Stimulated activated effector memory CD8-positive, alpha-beta T cell treated with anti-CD3 and anti-CD28 coated beads, Interleukin-12 subunit alpha, Interleukin-12 subunit beta, amount 100 ng/mL, for 72 hours (primary cell): Measurements from ENCODE around the gene UBB.
"Not testable (repeated sequence)": the region's sequence is repeated elsewhere in the genome, so short reads cannot be mapped to it uniquely, and the experiment has no call there.

Experiments used
- ATAC-seq: fragments of 150-1000 bp; cut with Tn5 transposase; 2 replicates; pipeline ENCODE4 v1.10.0; 2021
- DNase-seq, 2 donors: peaks; one replicate each; pipeline ENCODE4 v3.0.0; 2021 to 2022; ENCODE audit warnings: low spot score in 2 of 2
- H3K27ac Mint-ChIP-seq: one replicate; pipeline ENCODE4 v1.8.0; 2022; ENCODE audit warnings: mild to moderate bottlenecking, mixed read lengths
- H3K36me3 Mint-ChIP-seq: one replicate; pipeline ENCODE4 v1.8.0; 2022; ENCODE audit warnings: mild to moderate bottlenecking, mixed read lengths
- H3K4me1 Mint-ChIP-seq: one replicate; pipeline ENCODE4 v1.8.0; 2022; ENCODE audit warnings: mixed read lengths
- H3K4me3 Mint-ChIP-seq: one replicate; pipeline ENCODE4 v1.8.0; 2022; ENCODE audit warnings: mild to moderate bottlenecking, mixed read lengths
- H3K9me3 Mint-ChIP-seq: one replicate; pipeline ENCODE4 v1.8.0; 2022; ENCODE audit warnings: mixed read lengths

UBB gene

DNA sequence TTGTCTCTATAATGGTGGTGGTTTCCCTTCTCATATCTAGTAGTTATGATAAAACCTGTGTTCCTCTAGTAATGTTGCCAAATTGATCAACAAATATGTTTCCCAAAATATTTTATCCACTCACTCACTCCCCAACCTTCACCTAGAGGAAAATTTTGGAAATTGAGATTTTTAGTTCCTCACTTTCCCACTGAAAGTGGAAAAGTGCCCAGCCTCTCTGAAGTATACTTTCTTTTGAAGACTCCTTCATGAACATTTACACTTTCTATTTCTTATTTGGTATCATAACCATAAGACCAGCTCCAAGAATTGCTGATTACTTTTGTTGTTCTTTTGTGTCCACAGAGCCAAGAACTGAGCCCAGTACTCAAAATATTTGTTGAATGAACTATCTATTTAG, 22.5 kb upstream of the UBB start:
- ATAC-seq (no peak), DNase-seq (no peak)
- Mint-ChIP-seq H3K4me1 (no peaks in the 10 kb centered on the region), H3K36me3 (no peaks in the 10 kb centered on the region), H3K27ac (no peak overlapping the region), H3K9me3 (no peaks in the 10 kb centered on the region), H3K4me3 (no peak overlapping the region)

- Mint-ChIP-seq H3K27ac (peak overlapping the region; percentile 23), H3K4me3 (no peak overlapping the region), H3K4me1 (no peaks in the 10 kb centered on the region), H3K36me3 (no peaks in the 10 kb centered on the region), H3K9me3 (no peaks in the 10 kb centered on the region)
- ATAC-seq = peak; percentile 74
- no peak for DNase-seq
These were observed 19.0 kb upstream of the UBB start for GRCh38 chr17:16361874-16362273.

- Mint-ChIP-seq H3K4me3 (no peak overlapping the region), H3K27ac (no peak overlapping the region), H3K9me3 (no peaks in the 10 kb centered on the region), H3K36me3 (no peaks in the 10 kb centered on the region), H3K4me1 (no peaks in the 10 kb centered on the region)
- ATAC-seq (peak; percentile 90), DNase-seq (peak; percentile 63 to 86)
These were observed 16.9 kb upstream of the UBB start for GRCh38 chr17:16363749-16364536.

DNA sequence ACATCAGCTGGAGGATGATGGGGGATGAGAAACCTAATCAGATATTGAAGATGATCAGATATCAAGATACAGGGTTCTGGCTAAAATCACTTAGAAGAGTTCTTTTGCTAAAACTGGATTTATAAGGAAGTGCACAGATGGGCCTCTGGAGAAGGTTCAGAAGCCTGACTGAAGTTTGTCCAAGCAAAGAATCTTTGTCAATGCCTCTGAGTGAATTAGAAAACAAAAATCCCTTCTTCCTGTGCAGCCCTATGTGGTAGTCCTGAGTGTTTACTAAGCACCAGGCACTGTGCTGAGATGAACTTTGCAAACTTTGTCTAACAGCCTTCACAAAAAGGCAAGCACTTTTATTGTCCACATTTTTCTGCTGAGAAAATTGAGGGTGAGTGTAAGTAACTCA, 16.3 kb upstream of the UBB start:
- H3K4me3 Mint-ChIP-seq = no peak overlapping the region
- no peaks in the 10 kb centered on the region for H3K4me1 Mint-ChIP-seq
- no peaks in the 10 kb centered on the region for H3K9me3 Mint-ChIP-seq
- no peak for DNase-seq
- H3K27ac Mint-ChIP-seq = no peak overlapping the region
- H3K36me3 Mint-ChIP-seq = no peaks in the 10 kb centered on the region
- ATAC-seq = no peak

DNA sequence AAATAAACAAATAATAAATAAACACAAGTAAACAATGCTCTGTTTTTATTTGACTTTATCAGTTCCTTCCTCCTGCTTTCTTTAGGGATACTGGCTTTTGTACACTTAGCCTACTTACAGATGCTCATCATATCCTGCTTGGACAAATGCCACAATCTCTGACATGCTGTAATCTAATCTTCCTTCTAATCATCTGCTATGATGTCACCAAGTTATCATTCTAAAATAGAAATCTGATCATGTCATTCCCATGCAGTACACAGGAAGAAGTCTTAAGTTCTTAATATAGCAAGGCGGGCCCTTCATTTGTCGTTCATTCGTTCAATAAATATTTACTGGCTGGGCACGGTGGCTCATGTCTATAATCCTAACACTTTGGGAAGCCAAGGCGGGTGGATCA, 9.1 kb upstream of the UBB start:
- no peak overlapping the region for H3K4me3 Mint-ChIP-seq
- no peak for ATAC-seq
- H3K27ac Mint-ChIP-seq = no peak overlapping the region
- no peaks in the 10 kb centered on the region for H3K4me1 Mint-ChIP-seq
- no peaks in the 10 kb centered on the region for H3K36me3 Mint-ChIP-seq
- no peaks in the 10 kb centered on the region for H3K9me3 Mint-ChIP-seq
- no peak for DNase-seq

DNA sequence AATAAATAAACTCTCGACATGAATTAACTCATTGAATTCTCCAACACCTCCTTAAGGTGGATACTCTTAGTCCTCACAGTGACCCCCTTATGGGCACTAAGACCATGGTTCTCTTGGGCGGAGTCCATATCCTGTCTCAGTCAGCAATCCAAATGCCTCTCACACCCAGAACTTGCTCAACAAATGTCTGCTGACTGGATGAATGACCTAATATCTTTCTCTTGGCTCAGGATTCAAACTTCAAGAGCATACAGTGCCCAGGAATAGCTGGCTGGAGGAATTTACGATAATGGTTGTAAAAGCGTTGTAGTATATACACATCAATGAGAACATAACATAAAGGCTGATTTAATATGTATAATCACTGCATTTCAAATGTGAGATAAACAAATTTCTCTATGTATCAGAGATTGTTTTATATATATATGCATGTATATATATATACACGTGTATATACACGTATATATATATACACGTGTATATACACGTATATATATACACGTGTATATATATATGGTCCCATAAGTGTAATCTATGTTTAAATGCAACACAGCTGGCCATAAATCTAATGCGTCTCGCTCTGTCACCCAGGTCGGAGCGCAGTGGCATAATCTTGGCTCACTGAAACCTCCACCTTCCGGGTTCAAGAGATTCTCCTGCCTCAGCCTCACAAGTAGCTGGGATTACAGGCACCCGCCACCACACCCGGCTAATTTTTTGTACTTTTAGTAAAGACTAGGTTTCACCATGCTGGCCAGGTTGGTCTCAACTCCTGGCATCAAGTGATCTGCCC, 6.5 kb upstream of the UBB start:
- Mint-ChIP-seq H3K9me3 (no peaks in the 10 kb centered on the region), H3K27ac (no peak overlapping the region), H3K4me1 (no peaks in the 10 kb centered on the region), H3K36me3 (no peaks in the 10 kb centered on the region), H3K4me3 (no peak overlapping the region)
- no peak for DNase-seq
- ATAC-seq = no peak

DNA sequence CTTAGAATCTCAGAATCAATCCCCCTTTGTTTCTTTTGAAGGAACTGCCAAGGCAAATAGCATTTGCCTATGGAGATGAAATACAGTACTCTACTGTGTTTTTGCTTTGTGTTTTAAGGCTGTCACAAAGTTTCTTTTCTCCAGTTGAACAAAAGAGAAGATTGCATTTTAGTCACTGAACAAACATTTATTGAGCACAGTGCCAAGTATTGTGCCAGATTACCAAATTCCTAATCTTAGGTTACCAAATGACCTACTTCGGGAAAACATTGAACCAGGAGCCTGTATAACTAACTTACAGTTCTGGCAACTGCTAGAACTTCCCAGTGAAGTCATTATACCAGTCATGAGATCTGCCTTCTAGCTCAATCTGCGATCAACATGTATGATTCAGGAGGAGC, 3.0 kb upstream of the UBB start:
- Mint-ChIP-seq H3K4me3 (no peak overlapping the region), H3K36me3 (peaks cover 28% of the 10 kb centered on the region), H3K4me1 (peaks cover 21% of the 10 kb centered on the region), H3K9me3 (no peaks in the 10 kb centered on the region), H3K27ac (no peak overlapping the region)
- no peak for ATAC-seq
- DNase-seq = no peak

GRCh38 chr17:16378636-16379282, 2.1 kb upstream of the UBB start:
- Mint-ChIP-seq H3K9me3 (no peaks in the 10 kb centered on the region), H3K36me3 (peaks cover 36% of the 10 kb centered on the region), H3K27ac (peak overlapping the region; percentile 20), H3K4me1 (peaks cover 29% of the 10 kb centered on the region), H3K4me3 (peak overlapping the region; percentile 2)
- DNase-seq (no peak), ATAC-seq (no peak)

- Mint-ChIP-seq H3K4me3 (peak overlapping the region; percentile 96), H3K36me3 (peaks cover 40% of the 10 kb centered on the region), H3K27ac (no peak overlapping the region), H3K4me1 (peaks cover 38% of the 10 kb centered on the region), H3K9me3 (no peaks in the 10 kb centered on the region)
- ATAC-seq = no peak
- DNase-seq = no peak
These were observed 1.2 kb upstream of the UBB start for GRCh38 chr17:16379654-16380053.

- DNase-seq = no peak
- H3K4me1 Mint-ChIP-seq = peaks cover 39% of the 10 kb centered on the region
- ATAC-seq = peak; percentile 39
- H3K4me3 Mint-ChIP-seq = peak overlapping the region; percentile 96
- H3K36me3 Mint-ChIP-seq = peaks cover 40% of the 10 kb centered on the region
- no peaks in the 10 kb centered on the region for H3K9me3 Mint-ChIP-seq
- H3K27ac Mint-ChIP-seq = peak overlapping the region; percentile 100
These were observed 567 bp downstream of the UBB start for GRCh38 chr17:16381496-16381820.

DNA sequence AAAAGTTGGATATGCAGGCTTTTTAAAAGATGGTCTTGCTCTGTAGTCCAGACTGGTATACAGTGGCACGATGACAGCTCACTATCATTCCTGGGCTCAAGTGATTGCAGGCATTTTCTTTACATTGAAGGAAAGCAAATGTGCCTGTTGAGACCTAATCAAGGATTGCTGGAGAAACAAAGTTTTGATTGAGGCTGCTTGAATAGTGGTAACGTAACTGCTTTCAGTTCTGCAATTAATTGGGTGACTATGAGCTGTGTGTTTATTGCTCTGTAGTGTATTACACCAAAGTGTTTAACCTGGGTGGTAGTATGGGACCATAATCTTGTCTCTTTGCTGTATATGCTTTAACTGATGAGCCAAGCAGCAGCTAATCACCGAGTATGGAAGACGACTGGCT, 2.3 kb downstream of the UBB start:
- no peak for ATAC-seq

DNA sequence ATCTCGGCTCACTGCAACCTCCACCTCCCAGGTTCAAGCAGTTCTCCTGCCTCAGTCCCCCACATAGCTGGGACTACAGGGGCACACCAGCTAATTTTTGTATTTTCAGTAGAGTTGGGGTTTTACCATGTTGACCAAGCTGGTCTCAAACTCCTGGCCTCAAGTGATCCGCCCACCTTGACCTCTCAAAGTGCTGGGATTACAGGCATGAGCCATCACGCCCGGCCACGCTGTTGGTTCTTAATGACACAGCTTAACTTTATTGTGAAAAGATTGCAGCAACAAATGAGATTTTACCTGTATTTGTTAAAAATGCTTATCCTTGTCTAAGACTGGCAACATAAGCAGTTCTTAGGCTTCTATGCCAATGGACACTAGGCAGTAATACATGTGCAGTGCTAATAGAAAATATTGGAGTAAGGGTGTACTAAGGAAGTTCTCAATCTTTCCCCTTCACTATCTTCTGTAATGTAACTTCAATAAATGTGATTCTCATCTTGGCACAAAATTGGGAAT, 2.9 kb downstream of the UBB start:
- H3K36me3 Mint-ChIP-seq = peaks cover 40% of the 10 kb centered on the region
- H3K9me3 Mint-ChIP-seq = no peaks in the 10 kb centered on the region
- H3K27ac Mint-ChIP-seq = peak overlapping the region; percentile 83
- H3K4me3 Mint-ChIP-seq = peak overlapping the region; percentile 96
- ATAC-seq (no peak), DNase-seq (no peak)
- peaks cover 45% of the 10 kb centered on the region for H3K4me1 Mint-ChIP-seq

More for the DNA sequence above, 2.3 kb downstream of the UBB start:
- peak overlapping the region; percentile 96 for H3K4me3 Mint-ChIP-seq
- peaks cover 40% of the 10 kb centered on the region for H3K36me3 Mint-ChIP-seq
- peak overlapping the region; percentile 83 for H3K27ac Mint-ChIP-seq
- no peaks in the 10 kb centered on the region for H3K9me3 Mint-ChIP-seq
- DNase-seq = no peak
- peaks cover 45% of the 10 kb centered on the region for H3K4me1 Mint-ChIP-seq

DNA sequence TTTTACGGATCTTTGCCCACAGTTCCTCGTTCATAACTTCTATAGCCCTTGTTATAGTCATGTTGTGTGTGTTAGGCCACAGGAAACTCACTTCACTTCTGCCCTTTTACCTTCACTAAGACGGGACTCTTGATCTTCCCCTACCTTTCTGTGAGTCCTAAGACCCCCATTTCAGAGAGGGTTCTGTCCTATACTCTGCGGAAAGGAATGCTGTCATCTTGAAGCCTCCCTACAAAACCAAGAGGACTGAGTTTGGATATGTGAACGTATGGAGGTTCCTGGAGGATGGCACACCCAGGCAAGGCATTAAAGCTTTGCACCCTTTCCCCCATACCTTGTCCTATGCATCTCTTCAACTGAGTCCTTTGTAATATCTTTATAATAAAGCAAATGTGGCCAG, 3.7 kb downstream of the UBB start:
- peaks cover 40% of the 10 kb centered on the region for H3K36me3 Mint-ChIP-seq
- H3K27ac Mint-ChIP-seq = no peak overlapping the region
- H3K9me3 Mint-ChIP-seq = no peaks in the 10 kb centered on the region
- H3K4me3 Mint-ChIP-seq = no peak overlapping the region
- DNase-seq (no peak), ATAC-seq (no peak)
- H3K4me1 Mint-ChIP-seq = peaks cover 45% of the 10 kb centered on the region

- not testable (repeated sequence) for DNase-seq, H3K9me3 Mint-ChIP-seq, ATAC-seq, H3K27ac Mint-ChIP-seq
- Mint-ChIP-seq H3K4me3 (peak overlapping the region; percentile 89), H3K4me1 (peaks cover 36% of the 10 kb centered on the region), H3K36me3 (peaks cover 30% of the 10 kb centered on the region)
These were observed 5.2 kb downstream of the UBB start for GRCh38 chr17:16386126-16386507.

DNA sequence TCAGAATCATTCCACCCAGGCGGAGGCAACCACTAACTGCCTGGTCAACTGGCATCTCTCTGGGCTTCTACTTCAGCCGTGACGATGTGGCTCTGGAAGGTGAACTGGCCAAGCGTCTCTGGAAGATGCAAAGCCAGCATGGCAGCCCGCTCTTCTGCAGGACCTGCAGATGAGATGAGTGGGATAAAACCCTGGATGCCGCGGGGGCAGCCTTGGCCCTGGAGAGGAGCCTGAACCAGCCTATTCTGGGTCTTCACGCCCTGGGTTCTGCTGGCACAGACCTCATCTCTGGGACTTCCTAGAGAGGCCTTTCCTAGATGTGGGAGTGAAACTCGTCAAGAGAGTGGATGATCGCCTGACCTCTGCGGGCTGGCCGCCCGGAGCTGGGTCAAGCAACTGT, 10.6 kb downstream of the UBB start:
- H3K4me3 Mint-ChIP-seq = no peak overlapping the region
- DNase-seq (no peak), ATAC-seq (no peak)
- H3K9me3 Mint-ChIP-seq = no peaks in the 10 kb centered on the region
- H3K27ac Mint-ChIP-seq = no peak overlapping the region
- peaks cover 5% of the 10 kb centered on the region for H3K4me1 Mint-ChIP-seq
- no peaks in the 10 kb centered on the region for H3K36me3 Mint-ChIP-seq
